KMS-11 (cell line): Measurements from ENCODE around the gene DESI1.
A peak's percentile ranks its signal among the peaks of the same experiment; 100 is the strongest.
"Not testable (repeated sequence)": the region's sequence is repeated elsewhere in the genome, so short reads cannot be mapped to it uniquely, and the experiment has no call there.

Experiments used
- H2AFZ ChIP-seq: fragments of 200-600 bp; sonication (generic); 2 replicates; pipeline ENCODE4 v1.6.1; 2016; ENCODE audit warnings: antibody characterized with exemption, mixed run types, low read depth
- H3K27ac ChIP-seq: fragments of 200-600 bp; sonication (generic); 2 replicates; pipeline ENCODE4 v1.6.1; 2016; ENCODE audit warnings: mild to moderate bottlenecking, mixed run types
- H3K27me3 ChIP-seq: fragments of 200-600 bp; sonication (generic); 2 replicates; pipeline ENCODE4 v1.6.1; 2017; ENCODE audit warnings: mild to moderate bottlenecking, low read depth, mixed run types, moderate library complexity; ENCODE audit not compliant: insufficient read depth
- H3K36me3 ChIP-seq: fragments of 200-600 bp; sonication (generic); 2 replicates; pipeline ENCODE4 v1.6.1; 2017; ENCODE audit warnings: mild to moderate bottlenecking, mixed run types; ENCODE audit not compliant: insufficient read depth
- H3K4me1 ChIP-seq: fragments of 200-600 bp; sonication (generic); 2 replicates; pipeline ENCODE4 v1.6.1; 2016; ENCODE audit warnings: mild to moderate bottlenecking, low read depth, mixed run types; ENCODE audit not compliant: poor library complexity, severe bottlenecking
- H3K4me2 ChIP-seq: fragments of 200-600 bp; sonication (generic); 2 replicates; pipeline ENCODE4 v1.7.0; 2016; ENCODE audit warnings: mild to moderate bottlenecking, mixed run types
- H3K4me3 ChIP-seq: fragments of 200-600 bp; sonication (generic); IDR thresholded peaks from 2 replicates; pipeline ENCODE4 v1.6.1; 2017; ENCODE audit warnings: low read depth, low read length, mixed read lengths; ENCODE audit not compliant: insufficient read depth
- H3K79me2 ChIP-seq: fragments of 200-600 bp; sonication (generic); 2 replicates; pipeline ENCODE4 v1.6.1; 2016; ENCODE audit warnings: low read depth, mixed run types; ENCODE audit not compliant: insufficient read depth
- H3K9ac ChIP-seq: fragments of 200-600 bp; sonication (generic); 2 replicates; pipeline ENCODE4 v1.6.1; 2016; ENCODE audit warnings: mild to moderate bottlenecking, mixed run types
- H4K20me1 ChIP-seq: fragments of 200-600 bp; sonication (generic); 2 replicates; pipeline ENCODE4 v1.6.1; 2016; ENCODE audit warnings: mild to moderate bottlenecking, mixed run types; ENCODE audit not compliant: insufficient read depth
- CTCF ChIP-seq: fragments of 200-600 bp; sonication (generic); conservative IDR thresholded peaks from 2 replicates; pipeline ENCODE4 v1.6.1; 2017; ENCODE audit warnings: low read depth, mild to moderate bottlenecking, antibody characterized with exemption, low read length, moderate library complexity, mixed read lengths

DESI1 gene

DNA sequence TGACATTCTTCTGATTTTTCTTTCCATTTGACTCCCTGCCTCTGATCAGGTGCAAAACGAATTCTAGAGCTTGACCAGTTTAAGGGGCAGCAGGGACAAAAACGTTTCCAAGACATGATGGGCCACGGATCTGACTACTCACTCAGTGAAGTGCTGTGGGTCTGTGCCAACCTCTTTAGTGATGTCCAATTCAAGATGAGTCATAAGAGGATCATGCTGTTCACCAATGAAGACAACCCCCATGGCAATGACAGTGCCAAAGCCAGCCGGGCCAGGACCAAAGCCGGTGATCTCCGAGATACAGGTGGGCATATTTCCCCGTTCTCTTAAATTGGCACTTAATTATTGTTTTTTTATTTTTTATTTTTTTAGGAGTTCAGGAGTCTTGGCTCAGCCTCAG lies 15.6 kb upstream of the DESI1 start:
- Histone ChIP-seq H3K4me2 (no peak overlapping the region), H3K27me3 (no peaks in the 10 kb centered on the region), H3K79me2 (peaks cover 13% of the 10 kb centered on the region; the same call in 1 of the 2 replicates), H3K27ac (no peak overlapping the region), H3K4me3 (no peak overlapping the region), H2AFZ (no peak overlapping the region), H3K4me1 (no peaks in the 10 kb centered on the region), H3K36me3 (peaks cover 22% of the 10 kb centered on the region; the same call in 1 of the 2 replicates), H3K9ac (no peak overlapping the region), H4K20me1 (0 out of 2 replicates have a peak, but pooled peaks cover 3% of the 10 kb centered on the region)
- no peak for TF ChIP-seq CTCF

DNA sequence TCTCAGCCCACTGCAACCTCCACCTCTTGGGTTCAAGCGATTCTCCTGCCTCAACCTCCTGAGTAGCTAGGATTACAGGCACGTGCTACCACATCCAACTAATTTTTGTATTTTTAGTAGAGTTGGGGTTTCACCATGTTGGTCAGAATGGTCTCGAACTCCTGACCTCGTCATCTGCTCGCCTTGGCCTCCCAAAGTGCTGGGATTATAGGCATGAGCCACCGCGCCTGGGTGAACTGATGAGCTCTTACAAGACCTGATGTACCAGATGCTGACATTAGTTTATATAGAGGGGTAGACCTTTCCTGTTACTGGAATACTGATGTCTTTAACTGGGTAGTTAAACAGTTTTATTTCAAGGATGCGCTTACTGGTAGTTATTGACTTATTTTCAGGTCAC lies 13.8 kb upstream of the DESI1 start:
- H3K9ac ChIP-seq, H3K4me1 ChIP-seq, H3K27ac ChIP-seq, H3K27me3 ChIP-seq, H3K4me3 ChIP-seq, H2AFZ ChIP-seq, H4K20me1 ChIP-seq, H3K4me2 ChIP-seq: not testable (repeated sequence)
- peaks cover 22% of the 10 kb centered on the region; the same call in 1 of the 2 replicates for H3K36me3 ChIP-seq
- peaks cover 17% of the 10 kb centered on the region; the same call in 1 of the 2 replicates for H3K79me2 ChIP-seq

GRCh38 chr22:41631615-41632014 lies 10.8 kb upstream of the DESI1 start:
- not testable (repeated sequence) for H3K4me1 ChIP-seq, H3K9ac ChIP-seq, H3K4me2 ChIP-seq, H3K27me3 ChIP-seq, H4K20me1 ChIP-seq, H3K27ac ChIP-seq, H2AFZ ChIP-seq, H3K4me3 ChIP-seq
- Histone ChIP-seq H3K79me2 (peaks cover 27% of the 10 kb centered on the region; the same call in 1 of the 2 replicates), H3K36me3 (peaks cover 17% of the 10 kb centered on the region; the same call in 1 of the 2 replicates)

DNA sequence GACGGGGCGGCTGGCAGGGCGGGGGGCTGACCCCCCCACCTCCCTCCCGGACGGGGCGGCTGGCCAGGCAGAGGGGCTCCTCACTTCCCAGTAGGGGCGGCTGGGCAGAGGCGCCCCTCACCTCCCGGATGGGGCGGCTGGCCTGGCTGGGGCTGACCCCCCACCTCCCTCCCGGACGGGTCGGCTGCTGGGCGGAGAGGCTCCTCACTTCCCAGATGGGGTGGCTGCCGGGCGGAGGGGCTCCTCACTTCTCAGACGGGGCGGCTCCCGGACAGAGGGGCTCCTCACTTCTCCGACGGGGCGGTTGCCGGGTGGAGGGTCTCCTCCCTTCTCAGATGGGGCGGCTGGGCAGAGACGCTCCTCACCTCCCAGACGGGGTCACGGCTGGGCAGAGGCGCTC lies 10.3 kb upstream of the DESI1 start:
- not testable (repeated sequence) for H3K9ac ChIP-seq, H3K4me2 ChIP-seq, H3K4me1 ChIP-seq, H4K20me1 ChIP-seq, H2AFZ ChIP-seq, H3K4me3 ChIP-seq, H3K27me3 ChIP-seq, H3K27ac ChIP-seq
- peaks cover 32% of the 10 kb centered on the region; the same call in 1 of the 2 replicates for H3K79me2 ChIP-seq
- H3K36me3 ChIP-seq, result peaks cover 17% of the 10 kb centered on the region; the same call in 1 of the 2 replicates

- H2AFZ ChIP-seq, result no peak overlapping the region
- H3K4me2 ChIP-seq, result no peak overlapping the region
- H3K27ac ChIP-seq, result no peak overlapping the region
- H3K79me2 ChIP-seq, result peaks cover 60% of the 10 kb centered on the region
- TF ChIP-seq CTCF, result no peak
- H3K36me3 ChIP-seq, result peaks cover 23% of the 10 kb centered on the region; the same call in 1 of the 2 replicates
- no peaks in the 10 kb centered on the region for H4K20me1 ChIP-seq
- peaks cover 8% of the 10 kb centered on the region for H3K4me1 ChIP-seq
- H3K9ac ChIP-seq, result no peak overlapping the region
- no peaks in the 10 kb centered on the region for H3K27me3 ChIP-seq
- no peak overlapping the region for H3K4me3 ChIP-seq
Observed at GRCh38 chr22:41625577-41625976, 4.7 kb upstream of the DESI1 start.

- Histone ChIP-seq H4K20me1 (no peaks in the 10 kb centered on the region), H3K36me3 (peaks cover 11% of the 10 kb centered on the region; the same call in 1 of the 2 replicates), H3K4me2 (peak overlapping the region; percentile 65), H3K9ac (peak overlapping the region; percentile 89), H3K27me3 (no peaks in the 10 kb centered on the region), H3K27ac (peak overlapping the region; percentile 88), H3K4me3 (peak overlapping the region; percentile 34), H2AFZ (no peak overlapping the region), H3K79me2 (peaks cover 68% of the 10 kb centered on the region), H3K4me1 (peaks cover 33% of the 10 kb centered on the region)
- no peak for TF ChIP-seq CTCF
Observed at GRCh38 chr22:41621911-41622179, 1.0 kb upstream of the DESI1 start.
